ENCODE measurements around the gene SLC9A7.

The SLC9A7 gene

DNA sequence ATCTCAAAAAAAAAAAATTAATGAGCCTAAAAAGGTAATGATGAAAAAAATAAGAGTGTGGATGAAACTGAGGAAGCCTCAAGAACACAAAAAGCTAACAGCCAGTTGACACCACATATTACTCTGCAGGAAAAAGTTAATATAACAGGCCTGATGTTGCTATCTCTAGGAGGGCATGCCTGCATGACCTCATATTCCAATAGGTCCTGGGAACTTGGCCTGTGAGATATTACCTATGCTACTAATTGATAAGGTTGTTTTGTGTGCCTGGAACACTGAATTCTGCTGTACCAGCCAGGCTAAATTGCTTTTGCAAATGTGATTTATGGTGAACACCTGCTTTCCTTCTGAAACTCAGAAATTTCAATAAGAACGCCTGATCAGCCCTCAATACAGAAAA lies 15.9 kb downstream of the SLC9A7 start:
- H3K36me3 ChIP-seq = no peaks in the 10 kb centered on the region
- no peaks in the 10 kb centered on the region for H3K9me3 ChIP-seq
- TF ChIP-seq, protein P1, sequence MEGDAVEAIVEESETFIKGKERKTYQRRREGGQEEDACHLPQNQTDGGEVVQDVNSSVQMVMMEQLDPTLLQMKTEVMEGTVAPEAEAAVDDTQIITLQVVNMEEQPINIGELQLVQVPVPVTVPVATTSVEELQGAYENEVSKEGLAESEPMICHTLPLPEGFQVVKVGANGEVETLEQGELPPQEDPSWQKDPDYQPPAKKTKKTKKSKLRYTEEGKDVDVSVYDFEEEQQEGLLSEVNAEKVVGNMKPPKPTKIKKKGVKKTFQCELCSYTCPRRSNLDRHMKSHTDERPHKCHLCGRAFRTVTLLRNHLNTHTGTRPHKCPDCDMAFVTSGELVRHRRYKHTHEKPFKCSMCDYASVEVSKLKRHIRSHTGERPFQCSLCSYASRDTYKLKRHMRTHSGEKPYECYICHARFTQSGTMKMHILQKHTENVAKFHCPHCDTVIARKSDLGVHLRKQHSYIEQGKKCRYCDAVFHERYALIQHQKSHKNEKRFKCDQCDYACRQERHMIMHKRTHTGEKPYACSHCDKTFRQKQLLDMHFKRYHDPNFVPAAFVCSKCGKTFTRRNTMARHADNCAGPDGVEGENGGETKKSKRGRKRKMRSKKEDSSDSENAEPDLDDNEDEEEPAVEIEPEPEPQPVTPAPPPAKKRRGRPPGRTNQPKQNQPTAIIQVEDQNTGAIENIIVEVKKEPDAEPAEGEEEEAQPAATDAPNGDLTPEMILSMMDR (IDR thresholded peaks at IDR 0.05; ENCODE audit: low read depth, low read length) = no peak
- no peak overlapping the region for H3K4me3 ChIP-seq (ENCODE audit: low read depth, low read length)
- H3K4me1 ChIP-seq = no peaks in the 10 kb centered on the region
- H3K27me3 ChIP-seq = no peaks in the 10 kb centered on the region
- DNase-seq = no peak

DNA sequence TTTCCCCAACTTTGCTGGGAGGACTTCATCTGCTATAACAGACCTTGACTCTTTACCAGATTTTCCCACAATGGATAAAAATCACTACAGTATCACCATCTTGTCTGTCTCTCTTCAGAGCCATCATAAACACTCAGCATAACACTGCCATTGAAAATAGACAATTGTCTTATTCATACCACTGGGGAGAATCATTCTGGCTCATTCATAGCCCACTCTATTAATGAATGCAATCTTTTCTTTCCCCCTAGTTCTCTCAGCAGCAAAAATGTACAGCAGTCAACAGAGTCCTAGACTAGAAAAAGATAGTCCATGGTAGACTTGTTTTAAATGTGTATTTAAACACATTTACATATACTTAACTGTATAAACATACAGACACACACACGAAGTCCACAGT lies 19.2 kb downstream of the SLC9A7 start:
- Histone ChIP-seq H3K4me3 (ENCODE audit: low read depth, low read length) (no peak overlapping the region), H3K27me3 (no peaks in the 10 kb centered on the region), H3K9me3 (no peaks in the 10 kb centered on the region), H3K4me1 (no peaks in the 10 kb centered on the region), H3K36me3 (no peaks in the 10 kb centered on the region)
- DNase-seq = no peak
- TF ChIP-seq, protein P1 (IDR thresholded peaks at IDR 0.05; ENCODE audit: low read depth, low read length) = no peak

DNA sequence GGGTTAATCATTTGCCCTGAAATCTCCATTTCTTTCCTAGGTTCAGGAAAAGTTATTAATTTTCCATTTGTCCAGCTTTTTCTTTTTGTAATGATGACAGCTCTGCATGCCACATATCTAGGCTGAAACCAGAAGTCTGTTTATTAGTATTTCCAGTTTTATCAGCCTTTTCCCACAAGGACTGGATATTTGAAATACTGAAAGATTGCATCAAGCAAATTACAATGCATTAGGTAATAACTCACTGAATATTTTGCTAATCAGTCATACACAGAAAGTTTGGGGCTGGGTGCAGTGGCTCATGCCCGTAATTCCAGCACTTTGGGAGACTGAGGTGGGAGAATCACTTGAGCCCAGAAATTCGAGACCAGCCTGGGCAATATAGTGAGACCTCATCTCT lies 21.5 kb downstream of the SLC9A7 start:
- DNase-seq = no peak

DNA sequence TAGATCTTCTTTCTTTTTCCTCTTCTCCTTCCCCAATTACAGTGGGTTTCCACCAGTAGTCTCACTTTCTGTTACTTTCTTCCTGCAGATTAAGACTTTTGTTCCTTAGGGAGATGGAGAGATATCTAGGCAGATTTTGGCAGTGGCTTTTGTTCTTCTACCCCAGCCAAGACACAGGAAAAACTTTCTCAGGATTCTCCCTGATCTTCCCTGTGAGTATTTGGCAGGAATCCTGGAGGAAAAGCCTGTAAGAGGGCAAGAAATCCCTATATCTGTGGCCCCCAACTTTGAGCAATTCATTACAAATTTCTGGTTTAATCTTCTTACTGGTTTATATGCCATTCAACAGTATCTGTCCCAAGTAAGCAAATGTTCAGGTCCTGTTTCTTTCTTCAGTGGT lies 21.9 kb downstream of the SLC9A7 start:
- TF ChIP-seq, protein P1 (IDR thresholded peaks at IDR 0.05; ENCODE audit: low read depth, low read length) = no peak

More for the DNA sequence above, 21.5 kb downstream of the SLC9A7 start:
- Histone ChIP-seq H3K4me3 (ENCODE audit: low read depth, low read length) (no peak overlapping the region), H3K27me3 (no peaks in the 10 kb centered on the region), H3K4me1 (no peaks in the 10 kb centered on the region), H3K36me3 (no peaks in the 10 kb centered on the region), H3K9me3 (no peaks in the 10 kb centered on the region)
- TF ChIP-seq, protein P1 (IDR thresholded peaks at IDR 0.05; ENCODE audit: low read depth, low read length) = no peak

DNA sequence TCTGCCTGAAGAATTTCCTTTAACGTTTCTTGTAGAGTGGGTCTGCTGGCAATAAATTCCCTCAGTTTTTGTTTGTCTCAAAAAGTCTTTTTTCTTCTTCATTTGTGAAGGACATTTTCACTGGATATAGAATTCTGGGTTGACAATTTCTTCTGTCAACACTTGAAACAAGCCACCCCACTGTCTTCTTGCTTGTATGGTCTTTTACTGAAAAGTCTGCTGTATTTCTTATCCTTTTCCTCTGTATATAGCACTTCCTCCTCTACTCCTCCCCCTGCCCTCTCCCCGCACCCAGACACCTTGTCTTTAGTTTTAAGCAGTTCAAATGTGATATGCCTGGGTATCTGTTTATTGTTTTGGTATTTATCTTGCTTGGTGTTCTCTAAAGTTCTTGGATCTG lies 23.3 kb downstream of the SLC9A7 start:
- no peak for DNase-seq
- Histone ChIP-seq H3K36me3 (no peaks in the 10 kb centered on the region), H3K27me3 (no peaks in the 10 kb centered on the region), H3K9me3 (no peaks in the 10 kb centered on the region), H3K4me1 (no peaks in the 10 kb centered on the region), H3K4me3 (ENCODE audit: low read depth, low read length) (no peak overlapping the region)
- TF ChIP-seq, protein P1 (IDR thresholded peaks at IDR 0.05; ENCODE audit: low read depth, low read length) = no peak

More for the DNA sequence above, 21.9 kb downstream of the SLC9A7 start:
- Histone ChIP-seq H3K4me3 (ENCODE audit: low read depth, low read length) (no peak overlapping the region), H3K4me1 (no peaks in the 10 kb centered on the region), H3K36me3 (no peaks in the 10 kb centered on the region), H3K27me3 (no peaks in the 10 kb centered on the region), H3K9me3 (no peaks in the 10 kb centered on the region)
- DNase-seq = no peak

DNA sequence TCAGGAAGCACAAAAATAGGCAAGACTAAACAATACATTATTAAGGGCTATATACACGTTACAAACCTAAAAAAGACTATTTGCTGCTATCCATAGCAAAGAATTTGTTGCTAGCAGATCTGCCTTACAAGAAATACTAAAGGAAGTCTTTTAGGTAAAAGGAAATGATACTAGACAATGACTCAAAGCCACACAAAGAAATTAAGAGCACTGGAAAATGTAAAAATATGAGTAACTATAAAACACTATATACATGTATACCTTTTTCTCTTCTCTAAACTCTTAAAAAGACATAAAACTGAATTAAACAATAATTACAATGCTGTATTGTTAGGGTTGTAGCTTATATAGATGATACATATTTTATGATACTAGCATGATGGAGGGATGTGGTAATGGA lies 25.7 kb downstream of the SLC9A7 start:
- Histone ChIP-seq H3K4me3 (ENCODE audit: low read depth, low read length) (no peak overlapping the region), H3K9me3 (no peaks in the 10 kb centered on the region), H3K36me3 (no peaks in the 10 kb centered on the region), H3K27me3 (no peaks in the 10 kb centered on the region), H3K4me1 (no peaks in the 10 kb centered on the region)
- no peak for DNase-seq
- TF ChIP-seq, protein P1 (IDR thresholded peaks at IDR 0.05; ENCODE audit: low read depth, low read length) = no peak
